Stimulated activated CD4-positive, alpha-beta T cell treated with anti-CD3 and anti-CD28 coated beads, Interleukin-15, amount 100 ng/mL, for 48 hours (primary cell): ENCODE results near the gene PCDH18.
"Not testable (repeated sequence)": the region's sequence is repeated elsewhere in the genome, so short reads cannot be mapped to it uniquely, and the experiment has no call there.

ENCODE experiments used
- DNase-seq, 2 donors: peaks; one replicate each; pipeline ENCODE4 v3.0.0-alpha.2; 2020; ENCODE audit warnings: low read depth in 2 of 2

Gene PCDH18, protein sequence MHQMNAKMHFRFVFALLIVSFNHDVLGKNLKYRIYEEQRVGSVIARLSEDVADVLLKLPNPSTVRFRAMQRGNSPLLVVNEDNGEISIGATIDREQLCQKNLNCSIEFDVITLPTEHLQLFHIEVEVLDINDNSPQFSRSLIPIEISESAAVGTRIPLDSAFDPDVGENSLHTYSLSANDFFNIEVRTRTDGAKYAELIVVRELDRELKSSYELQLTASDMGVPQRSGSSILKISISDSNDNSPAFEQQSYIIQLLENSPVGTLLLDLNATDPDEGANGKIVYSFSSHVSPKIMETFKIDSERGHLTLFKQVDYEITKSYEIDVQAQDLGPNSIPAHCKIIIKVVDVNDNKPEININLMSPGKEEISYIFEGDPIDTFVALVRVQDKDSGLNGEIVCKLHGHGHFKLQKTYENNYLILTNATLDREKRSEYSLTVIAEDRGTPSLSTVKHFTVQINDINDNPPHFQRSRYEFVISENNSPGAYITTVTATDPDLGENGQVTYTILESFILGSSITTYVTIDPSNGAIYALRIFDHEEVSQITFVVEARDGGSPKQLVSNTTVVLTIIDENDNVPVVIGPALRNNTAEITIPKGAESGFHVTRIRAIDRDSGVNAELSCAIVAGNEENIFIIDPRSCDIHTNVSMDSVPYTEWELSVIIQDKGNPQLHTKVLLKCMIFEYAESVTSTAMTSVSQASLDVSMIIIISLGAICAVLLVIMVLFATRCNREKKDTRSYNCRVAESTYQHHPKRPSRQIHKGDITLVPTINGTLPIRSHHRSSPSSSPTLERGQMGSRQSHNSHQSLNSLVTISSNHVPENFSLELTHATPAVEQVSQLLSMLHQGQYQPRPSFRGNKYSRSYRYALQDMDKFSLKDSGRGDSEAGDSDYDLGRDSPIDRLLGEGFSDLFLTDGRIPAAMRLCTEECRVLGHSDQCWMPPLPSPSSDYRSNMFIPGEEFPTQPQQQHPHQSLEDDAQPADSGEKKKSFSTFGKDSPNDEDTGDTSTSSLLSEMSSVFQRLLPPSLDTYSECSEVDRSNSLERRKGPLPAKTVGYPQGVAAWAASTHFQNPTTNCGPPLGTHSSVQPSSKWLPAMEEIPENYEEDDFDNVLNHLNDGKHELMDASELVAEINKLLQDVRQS

DNA sequence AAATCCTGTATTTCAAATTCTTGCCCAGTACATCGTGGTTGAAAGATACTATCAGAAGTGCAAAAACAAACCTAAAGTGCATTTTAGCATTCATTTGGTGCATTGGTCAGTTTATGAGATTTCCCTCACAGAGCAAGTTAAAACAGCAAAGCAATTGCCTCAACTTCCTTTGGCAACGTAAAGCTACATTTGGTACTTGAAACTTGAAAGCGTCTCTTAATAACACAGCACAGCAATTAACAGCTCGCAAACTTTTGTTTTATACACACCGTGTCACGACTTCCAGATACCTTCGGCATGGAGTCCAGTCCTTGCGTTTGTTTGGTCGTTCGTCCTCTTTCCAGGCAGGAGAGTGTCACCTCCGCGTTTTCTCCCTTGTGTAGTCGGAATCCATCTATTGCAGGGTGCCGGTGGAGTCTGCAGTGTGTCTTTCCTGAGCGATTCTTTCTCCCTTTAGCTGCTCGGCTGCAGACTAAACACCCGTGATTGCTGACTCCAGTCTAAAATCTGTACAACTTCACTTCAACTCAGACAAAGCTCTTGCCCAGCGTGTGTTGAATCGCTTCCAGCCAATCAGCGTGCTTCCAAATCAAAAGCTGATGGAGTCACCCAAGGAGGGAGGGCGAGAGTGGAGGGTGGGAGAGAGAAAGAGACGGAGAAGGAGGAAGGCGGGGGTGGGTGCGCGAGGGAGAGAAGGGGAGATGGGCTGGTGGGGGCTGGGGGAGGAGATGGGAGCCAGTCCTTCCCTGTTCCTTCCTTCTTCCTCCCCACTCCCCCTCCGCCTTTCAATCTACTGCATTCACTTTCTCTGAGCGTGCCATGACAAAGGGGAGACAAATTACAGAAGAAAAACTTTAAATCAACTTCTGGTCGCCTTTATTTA is at the start of gene PCDH18:
TSS of gene PCDH18 (minus strand) at position 509 of the 883 bp plus-strand sequence. CDS start at position 103, 406 bp downstream.
- peak in 1 of 2 donors; percentile 1 for DNase-seq

DNA sequence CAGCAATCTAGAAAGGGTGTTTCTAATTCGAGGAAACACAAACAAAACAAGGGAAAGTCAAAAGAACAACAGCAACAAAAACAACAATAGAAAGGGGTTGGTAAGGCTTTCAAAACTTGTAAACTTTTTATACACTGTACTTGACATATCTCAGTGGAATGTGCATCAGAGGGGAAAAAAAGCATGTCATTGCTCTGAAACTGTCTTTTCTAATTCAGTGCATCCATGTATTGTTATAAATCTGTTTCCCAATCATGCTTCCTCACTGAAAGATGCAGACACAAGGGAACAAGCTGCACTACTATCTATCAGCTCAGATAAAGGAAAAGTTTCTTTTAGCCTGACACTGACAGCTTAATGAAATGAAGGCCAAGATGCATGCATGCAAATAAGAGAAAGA is 44.2 kb upstream of the PCDH18 start:
- DNase-seq: no peak

DNA sequence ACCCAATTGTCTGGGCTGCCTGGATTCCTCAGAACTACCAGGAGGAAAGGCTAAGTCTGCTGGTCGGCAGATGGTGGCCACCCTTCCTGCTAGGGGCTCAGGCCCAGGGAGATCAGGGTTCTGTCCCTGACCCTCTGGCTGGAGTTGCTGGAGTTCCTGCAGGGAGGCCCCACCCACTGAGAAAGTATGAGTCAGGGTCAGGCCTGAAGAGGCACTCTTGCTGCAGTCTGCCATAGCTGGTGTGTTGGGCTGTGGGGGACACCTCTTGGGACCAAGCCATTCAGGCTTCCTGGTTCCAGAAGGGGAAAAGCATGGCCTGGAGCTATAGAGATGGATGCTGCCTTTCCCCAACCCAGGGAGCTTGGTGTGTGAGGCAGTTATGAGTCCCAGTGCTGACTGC is 40.4 kb upstream of the PCDH18 start:
- no peak for DNase-seq

DNA sequence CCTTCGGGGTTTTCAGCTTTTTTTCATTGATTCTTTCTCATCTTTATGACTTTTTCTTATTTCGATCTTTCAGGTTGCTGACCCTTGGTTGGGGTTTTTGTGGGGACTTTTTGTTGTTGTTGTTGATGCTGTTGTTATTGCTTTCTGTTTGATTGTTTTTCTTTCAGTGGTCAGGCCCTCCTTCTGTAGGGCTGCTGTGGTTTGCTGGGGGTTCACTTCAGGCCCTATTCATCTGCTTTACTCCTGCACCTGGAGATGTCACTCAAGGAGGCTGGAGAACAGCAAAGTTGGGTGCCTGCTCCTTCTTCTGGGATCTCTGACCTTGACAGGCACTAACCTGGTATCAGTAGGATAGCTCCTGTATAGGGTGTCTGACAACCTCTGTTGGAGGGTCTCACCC is 39.9 kb upstream of the PCDH18 start:
- no peak for DNase-seq

DNA sequence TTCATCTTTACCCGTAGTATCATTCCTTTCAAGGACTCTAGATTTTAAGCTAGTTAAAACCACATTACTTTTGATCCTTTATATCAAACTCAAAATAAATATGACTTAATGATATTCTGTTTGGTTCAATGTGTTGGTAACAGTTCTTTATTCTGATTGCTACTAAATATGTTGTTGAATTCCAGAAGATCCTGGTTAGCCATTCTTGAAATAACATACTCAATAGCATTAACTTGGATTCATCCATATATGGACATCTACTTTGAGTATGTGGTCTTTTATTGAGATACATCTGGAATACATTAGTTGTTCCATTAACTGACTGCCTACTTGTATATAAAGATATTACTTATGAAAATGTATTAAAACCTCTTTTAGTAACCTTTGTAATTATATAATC is 27.5 kb upstream of the PCDH18 start:
- DNase-seq: no peak

DNA sequence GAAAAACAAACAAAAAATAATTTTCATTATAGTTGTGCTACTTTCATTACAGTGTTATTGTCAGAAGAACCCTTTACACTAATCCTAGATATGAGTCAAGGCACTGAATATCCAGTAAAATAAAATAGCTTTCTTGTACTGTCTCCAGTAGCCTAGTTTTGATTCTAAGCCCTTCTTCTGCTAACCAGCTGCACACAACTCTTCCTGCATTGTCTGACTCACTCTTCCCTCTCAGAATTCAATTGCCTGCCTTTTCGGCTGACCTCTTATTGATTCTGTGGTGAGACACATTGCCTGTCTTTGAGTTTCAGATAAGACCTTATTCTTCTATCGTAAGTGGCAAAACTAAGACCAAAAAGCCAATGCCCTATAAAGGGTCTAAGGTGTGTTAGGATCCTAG is 26.7 kb upstream of the PCDH18 start:
- DNase-seq: no peak

DNA sequence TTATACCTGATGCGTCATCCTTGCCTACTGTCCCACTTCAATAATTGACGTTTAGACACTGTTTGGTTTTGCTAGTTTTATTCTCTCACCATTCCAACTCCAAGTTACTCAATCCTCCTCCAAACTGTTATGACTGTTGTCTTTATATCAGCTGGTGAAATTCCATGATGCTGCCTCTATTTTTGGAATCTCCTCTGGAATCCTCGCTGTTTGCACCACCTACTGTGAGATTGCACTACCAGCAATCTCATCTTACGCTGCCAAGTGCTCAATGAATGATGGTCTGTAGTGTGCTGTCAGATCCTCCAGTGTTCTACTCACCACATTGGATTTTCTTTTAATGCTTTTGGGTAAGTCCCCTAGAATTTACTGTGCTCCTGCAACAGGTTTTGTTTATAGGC is 13.2 kb upstream of the PCDH18 start:
- DNase-seq: no peak

DNA sequence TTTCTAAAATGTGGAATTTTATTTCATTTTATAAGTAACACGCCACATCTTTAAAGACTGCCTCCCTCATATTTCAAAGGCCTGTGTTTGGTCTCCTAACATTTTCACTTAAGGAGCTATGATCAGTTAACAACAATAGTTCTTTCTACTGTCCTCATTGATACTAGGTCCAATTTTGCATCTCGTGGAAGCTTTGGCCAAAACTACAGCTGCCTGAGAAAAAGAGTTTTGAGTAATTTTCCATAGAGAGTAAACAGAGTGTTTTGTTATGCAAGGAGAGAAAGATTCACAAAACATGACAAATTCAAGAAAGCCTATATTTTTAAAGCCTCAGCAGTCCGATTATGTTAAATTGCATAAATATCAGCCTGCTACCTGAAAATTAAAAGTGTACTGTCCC is 11.4 kb upstream of the PCDH18 start:
- no peak for DNase-seq

DNA sequence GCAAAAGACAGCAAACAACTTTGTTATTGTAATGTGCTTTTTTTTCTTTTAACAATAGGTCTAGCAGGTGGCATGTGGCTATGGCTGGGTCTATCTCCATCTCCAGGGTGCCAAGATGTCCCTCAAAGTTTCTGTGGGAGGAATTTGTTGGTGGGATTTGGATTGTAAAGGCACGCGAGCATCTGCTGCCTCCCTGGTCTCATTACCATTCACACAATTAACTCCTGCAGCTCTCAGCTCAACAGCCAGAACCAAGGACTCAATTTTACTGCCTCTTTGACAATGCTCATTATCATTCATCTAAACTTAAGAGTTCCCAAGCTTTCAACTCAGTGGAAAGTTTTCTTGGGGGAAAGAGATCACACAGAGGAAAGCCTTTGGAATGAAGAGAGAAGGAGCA is 10.9 kb upstream of the PCDH18 start:
- no peak for DNase-seq

DNA sequence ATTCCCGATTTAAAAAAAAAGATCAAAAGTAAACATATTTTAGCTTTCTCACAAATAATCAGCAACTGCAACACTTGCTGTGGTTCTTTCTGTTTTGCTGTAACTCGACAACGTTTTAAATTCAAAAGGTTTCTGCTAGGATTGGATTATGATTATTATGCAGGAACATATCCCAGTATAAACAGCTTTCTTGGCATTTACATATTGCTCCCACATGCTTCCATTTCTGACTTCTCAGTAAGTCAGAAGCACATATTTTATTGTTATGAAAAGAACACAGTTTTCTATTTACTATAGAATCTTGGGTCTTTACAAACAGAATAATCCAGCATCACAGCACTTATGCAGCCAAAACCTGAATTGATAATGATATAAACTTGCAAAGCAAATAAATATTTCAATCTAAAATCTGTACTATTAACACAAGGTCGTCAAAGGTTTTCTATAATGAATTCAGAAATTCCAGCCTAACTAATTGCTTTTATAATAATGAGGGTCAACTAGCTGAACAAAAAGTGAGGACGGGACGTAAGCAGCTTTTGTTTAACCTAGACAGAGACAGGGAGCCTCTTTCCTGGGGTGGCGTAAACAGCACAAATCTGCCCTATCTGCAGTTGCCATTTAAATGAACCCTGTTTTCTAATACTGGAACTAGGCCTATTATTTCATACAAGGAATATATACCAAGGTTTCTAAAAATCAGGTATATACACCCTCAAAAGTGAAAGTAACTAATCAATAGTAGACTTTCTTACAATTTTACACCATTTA is 9.8 kb upstream of the PCDH18 start:
- DNase-seq: no peak

DNA sequence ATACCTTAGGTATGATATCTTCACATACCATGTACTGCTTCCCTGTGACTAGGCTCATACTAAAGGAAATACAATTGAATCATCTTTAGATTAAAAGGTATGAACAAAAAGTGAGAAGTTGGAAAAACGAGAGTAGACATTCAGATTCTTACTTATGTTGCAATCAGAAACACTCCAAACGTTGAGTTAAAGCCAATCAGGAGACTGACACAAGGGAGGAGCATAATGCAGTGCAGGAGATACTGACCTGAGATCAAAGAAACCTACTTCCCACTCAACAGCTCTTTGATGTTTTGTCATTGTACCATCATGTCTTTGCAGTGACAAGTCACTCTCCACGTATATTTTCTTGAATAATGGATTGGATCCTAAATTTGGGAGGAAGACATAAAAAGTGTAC is 8.9 kb upstream of the PCDH18 start:
- no peak for DNase-seq

DNA sequence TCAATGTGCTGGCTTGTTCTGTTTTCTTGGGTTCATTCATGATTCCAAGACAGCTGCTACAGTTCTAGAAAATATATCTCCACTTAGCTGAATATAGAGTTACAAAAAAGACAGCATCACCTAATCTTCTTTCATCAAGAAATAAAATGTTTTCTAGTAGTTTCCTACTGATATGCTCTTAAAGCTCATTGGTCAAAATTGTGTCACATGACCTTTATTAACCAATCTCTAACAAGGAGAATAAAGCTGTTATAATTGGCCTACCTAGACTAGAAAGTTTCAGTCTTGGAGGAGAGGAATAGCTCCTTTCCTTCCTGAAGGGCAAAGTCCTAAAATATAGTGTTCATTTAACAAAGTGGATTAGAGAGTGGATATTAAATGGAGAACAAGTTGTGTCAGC is 8.1 kb upstream of the PCDH18 start:
- no peak for DNase-seq

DNA sequence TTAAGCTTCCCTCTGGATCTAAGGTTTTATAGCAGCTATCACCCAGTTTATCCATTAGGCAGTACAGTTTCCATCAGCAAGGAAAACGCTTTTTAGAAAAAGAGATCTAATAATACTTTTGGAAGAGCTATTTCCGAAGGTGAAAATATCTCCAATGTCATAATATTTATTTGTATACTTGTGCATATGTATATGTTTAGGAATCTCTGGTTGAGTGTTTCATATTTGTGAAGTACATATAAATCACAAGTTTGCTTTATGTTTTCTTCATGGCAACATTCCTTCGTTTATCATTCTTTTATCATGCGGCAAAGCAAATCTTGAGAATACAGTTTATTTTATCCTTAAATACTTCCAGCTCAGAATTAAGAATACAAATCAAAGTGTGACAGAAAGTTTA is 6.2 kb upstream of the PCDH18 start:
- DNase-seq: no peak

DNA sequence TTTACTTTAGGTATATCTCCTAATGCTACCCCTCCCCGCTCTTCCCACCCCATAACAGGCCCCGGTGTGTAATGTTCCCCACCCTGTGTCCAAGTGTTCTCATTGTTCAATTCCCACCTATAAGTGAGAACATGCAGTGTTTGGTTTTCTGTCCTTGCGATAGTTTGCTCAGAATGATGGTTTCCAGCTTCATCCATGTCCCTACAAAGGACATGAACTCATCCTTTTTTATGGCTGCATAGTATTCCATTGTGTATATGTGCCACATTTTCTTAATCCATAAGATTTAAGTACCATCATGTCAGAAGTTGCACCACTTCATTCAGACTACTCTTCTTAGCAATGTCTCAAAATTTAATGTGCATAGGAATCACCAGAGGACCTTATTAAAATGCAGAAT is 5.5 kb upstream of the PCDH18 start:
- DNase-seq: not testable (repeated sequence)

DNA sequence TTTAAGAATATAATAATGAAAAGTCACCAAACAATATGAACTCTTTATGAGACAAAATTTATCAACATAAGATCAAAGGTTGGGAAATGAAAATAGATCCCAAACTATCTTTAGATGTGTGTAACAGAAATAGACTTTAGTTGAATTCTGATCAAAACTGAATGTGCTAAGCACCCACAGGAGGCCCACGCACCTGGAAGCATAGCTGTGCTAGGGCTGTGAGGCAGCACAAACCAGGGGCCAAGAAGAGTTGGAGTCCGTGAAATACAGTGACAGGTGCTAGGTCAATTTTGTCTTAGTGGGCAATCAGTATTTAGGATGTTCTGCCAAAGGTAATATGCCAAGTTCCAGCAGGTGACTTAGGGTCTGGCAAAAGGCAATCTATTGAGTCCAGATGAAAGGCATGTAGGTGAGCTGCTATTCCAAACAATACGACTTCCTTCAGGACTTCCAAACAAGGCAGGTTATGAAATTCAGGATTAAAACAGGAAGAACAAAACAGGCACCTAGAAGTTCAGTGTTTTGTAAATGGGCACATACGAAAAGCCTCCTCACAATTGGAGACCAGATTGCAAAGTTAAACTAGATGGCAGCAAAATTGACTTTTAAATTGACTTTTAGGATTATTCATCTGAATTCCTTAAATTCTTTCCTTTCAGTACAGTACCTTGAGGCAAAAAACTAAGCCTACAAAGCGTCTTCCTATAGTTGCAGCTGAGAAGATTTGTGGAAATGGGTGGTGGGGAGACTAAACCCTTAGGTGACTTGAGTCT is 4.7 kb upstream of the PCDH18 start:
- DNase-seq: no peak

DNA sequence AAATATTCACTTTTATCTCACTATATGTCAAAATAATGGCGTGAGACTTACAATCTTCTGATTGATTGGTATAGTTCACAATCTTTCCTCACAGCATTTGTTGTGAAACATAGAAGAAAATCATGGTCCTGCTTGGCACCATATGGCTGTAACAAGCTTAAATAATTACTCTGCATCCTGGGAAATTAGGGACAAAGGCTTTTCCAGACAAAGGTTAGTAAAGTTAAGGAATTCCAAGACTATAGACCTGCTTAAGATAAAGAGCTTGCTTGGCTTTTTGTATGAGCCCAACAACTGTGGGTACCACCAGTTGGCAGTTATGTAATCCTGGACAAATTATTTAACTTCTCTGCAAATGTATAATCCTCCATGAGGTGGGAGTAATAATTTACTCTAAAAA is 3.4 kb upstream of the PCDH18 start:
- DNase-seq: no peak

DNA sequence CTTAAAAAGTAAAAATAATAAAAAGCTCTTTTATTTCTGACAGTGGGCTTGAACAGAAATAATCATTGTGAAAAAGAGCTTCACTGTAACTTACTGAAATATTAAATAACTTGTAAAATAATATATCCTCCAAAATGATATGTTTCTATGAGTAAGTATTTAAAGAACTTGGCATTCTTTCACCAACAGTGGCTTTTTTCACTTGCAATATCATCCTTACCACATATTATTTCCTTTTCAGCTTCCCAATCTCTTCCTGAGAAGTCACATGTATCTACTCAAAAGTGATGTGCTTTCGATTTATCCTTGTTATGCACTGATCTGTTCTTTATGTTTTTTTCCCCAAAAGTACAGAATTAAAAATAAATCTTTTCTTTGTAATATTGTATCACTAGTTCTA is 2.2 kb upstream of the PCDH18 start:
- DNase-seq: no peak

DNA sequence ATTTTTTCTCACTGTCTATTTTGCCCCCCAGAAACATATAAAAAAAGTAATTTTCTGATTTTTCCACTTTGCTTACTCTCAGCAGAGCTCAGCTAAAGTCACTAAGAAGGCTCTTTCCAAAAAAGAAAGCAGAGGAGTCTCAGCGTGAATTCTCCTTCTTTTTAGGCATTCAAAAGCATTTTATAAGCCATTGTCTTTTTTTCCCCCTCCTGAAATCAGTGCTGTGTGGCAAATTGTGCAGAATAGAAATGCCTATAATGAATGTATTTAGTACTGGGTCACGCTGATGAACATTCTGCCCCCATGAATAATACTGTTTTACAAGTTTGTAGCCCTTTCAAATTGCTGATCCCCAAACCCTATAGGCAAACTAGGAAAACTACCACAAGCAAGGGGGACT is 1.6 kb upstream of the PCDH18 start:
- no peak for DNase-seq

DNA sequence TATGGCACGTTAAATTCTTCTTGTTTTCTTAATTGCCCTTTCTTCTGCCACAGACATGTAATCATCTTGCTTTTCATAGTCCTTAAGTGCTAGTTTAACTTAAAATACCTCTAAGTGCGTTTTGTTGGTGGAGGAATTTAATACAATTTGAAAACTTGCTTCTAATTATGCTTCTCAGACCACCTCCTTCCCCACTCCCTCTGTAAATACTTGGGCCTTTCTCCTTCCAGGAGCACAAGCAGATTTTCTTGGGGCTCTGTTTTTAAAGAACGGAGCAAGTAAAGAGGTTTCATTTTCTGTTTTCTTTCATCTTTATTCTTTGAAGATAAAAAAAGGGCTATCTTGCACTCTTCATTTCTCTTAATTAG is 559 bp upstream of the PCDH18 start:
- no peak for DNase-seq
